WTC11 (cell line): ENCODE results near the gene INA. TPM values are rescaled to one million over a fixed set of nuclear protein-coding genes. Genes with fewer than 3 reads are reported as not detected.

Source experiments
- ETV6 ChIP-seq: sonication (generic); formaldehyde crosslinking; IDR thresholded peaks from 2 replicates; pipeline ENCODE4 v1.8.1; 2022; ENCODE audit warnings: mild to moderate bottlenecking, missing genetic modification reagents
- GABPB1 ChIP-seq: sonication (generic); formaldehyde crosslinking; IDR thresholded peaks from 2 replicates; pipeline ENCODE4 v1.8.1; 2023; ENCODE audit warnings: mild to moderate bottlenecking, missing genetic modification reagents
- NR1H2 ChIP-seq: sonication (generic); formaldehyde crosslinking; IDR thresholded peaks from 2 replicates; pipeline ENCODE4 v1.9.0; 2021; ENCODE audit warnings: mild to moderate bottlenecking, moderate library complexity, missing genetic modification reagents
- NR2C2 ChIP-seq: sonication (generic); formaldehyde crosslinking; IDR thresholded peaks from 2 replicates; pipeline ENCODE4 v1.8.0; 2022; ENCODE audit warnings: mild to moderate bottlenecking, missing genetic modification reagents
- TEAD1 ChIP-seq: sonication (generic); formaldehyde crosslinking; IDR thresholded peaks from 2 replicates; pipeline ENCODE4 v1.8.0; 2022; ENCODE audit warnings: mild to moderate bottlenecking, missing genetic modification reagents
- TEAD4 ChIP-seq: sonication (generic); formaldehyde crosslinking; IDR thresholded peaks from 2 replicates; pipeline ENCODE4 v1.8.0; 2022; ENCODE audit warnings: mild to moderate bottlenecking, missing genetic modification reagents
- total RNA-seq: library from RNA; stranded (reverse); gene quantifications from 3 replicates; pipeline ENCODE4 v1.2.3, GENCODE V29; 2021
- TF ChIP-seq, protein P1 (sequence below): sonication (generic); formaldehyde crosslinking; IDR thresholded peaks from 2 replicates; pipeline ENCODE4 v1.8.0; 2022; ENCODE audit warnings: missing genetic modification reagents
- TF ChIP-seq, protein P2 (sequence below): sonication (generic); formaldehyde crosslinking; conservative IDR thresholded peaks from 2 replicates; pipeline ENCODE4 v1.8.1; 2023; ENCODE audit warnings: mild to moderate bottlenecking, low read depth, missing genetic modification reagents, moderate library complexity
- TF ChIP-seq, protein P3 (sequence below): fragments of 250-450 bp; sonication (Bioruptor Pico); conservative IDR thresholded peaks from 2 replicates; pipeline ENCODE4 v1.9.0; 2021; ENCODE audit warnings: mild to moderate bottlenecking
- TF ChIP-seq, protein P4 (sequence below): sonication (generic); formaldehyde crosslinking; IDR thresholded peaks from 2 replicates; pipeline ENCODE4 v1.8.0; 2023; ENCODE audit warnings: missing genetic modification reagents, mild to moderate bottlenecking, borderline replicate concordance
- TF ChIP-seq, protein P5 (sequence below): sonication (generic); formaldehyde crosslinking; IDR thresholded peaks from 2 replicates; pipeline ENCODE4 v1.8.1; 2022; ENCODE audit warnings: mild to moderate bottlenecking, moderate library complexity, missing genetic modification reagents
- TF ChIP-seq, protein P6 (sequence below): sonication (generic); formaldehyde crosslinking; IDR thresholded peaks from 2 replicates; pipeline ENCODE4 v1.8.1; 2023; ENCODE audit warnings: mild to moderate bottlenecking, missing genetic modification reagents
- TF ChIP-seq, protein P7 (sequence below): sonication (generic); formaldehyde crosslinking; IDR thresholded peaks from 2 replicates; pipeline ENCODE4 v1.8.1; 2022; ENCODE audit warnings: missing genetic modification reagents, borderline replicate concordance
- TF ChIP-seq, protein P8 (sequence below): sonication (generic); formaldehyde crosslinking; IDR thresholded peaks from 2 replicates; pipeline ENCODE4 v1.8.1; 2023; ENCODE audit warnings: mild to moderate bottlenecking, missing genetic modification reagents, moderate library complexity
- TF ChIP-seq, protein P9 (sequence below): sonication (generic); formaldehyde crosslinking; conservative IDR thresholded peaks from 2 replicates; pipeline ENCODE4 v1.8.1; 2022; ENCODE audit warnings: mild to moderate bottlenecking, missing genetic modification reagents
- TF ChIP-seq, protein P10 (sequence below): fragments of 250-450 bp; sonication (Bioruptor Pico); IDR thresholded peaks from 2 replicates; pipeline ENCODE4 v2.1.2; 2022; ENCODE audit warnings: mild to moderate bottlenecking, moderate library complexity

The INA gene
- total RNA-seq, 1 experiment from 2014 or later = 20.3 TPM

DNA sequence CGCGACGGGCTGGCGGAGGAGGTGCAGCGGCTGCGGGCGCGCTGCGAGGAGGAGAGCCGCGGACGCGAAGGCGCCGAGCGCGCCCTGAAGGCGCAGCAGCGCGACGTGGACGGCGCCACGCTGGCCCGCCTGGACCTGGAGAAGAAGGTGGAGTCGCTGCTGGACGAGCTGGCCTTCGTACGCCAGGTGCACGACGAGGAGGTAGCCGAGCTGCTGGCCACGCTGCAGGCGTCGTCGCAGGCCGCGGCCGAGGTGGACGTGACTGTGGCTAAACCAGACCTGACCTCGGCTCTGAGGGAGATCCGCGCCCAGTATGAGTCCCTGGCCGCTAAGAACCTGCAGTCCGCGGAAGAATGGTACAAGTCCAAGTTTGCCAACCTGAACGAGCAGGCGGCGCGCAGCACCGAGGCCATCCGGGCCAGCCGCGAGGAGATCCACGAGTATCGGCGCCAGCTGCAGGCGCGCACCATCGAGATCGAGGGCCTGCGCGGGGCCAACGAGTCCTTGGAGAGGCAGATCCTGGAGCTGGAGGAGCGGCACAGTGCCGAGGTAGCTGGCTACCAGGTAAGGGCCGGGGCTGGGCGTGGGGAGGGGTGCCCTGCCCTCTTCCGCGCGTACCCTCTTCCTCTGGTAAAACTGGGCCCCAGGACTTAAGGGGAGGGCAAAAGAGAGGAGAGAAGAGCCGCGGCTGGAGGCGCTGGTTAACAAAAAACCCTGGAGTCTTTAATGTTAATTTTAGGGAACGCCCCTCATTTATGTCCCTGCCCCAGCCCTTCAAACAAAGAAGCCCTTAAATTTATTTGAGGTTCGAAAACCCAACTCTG is 987 bp downstream of the INA start (continued):
- TF ChIP-seq, protein P1, sequence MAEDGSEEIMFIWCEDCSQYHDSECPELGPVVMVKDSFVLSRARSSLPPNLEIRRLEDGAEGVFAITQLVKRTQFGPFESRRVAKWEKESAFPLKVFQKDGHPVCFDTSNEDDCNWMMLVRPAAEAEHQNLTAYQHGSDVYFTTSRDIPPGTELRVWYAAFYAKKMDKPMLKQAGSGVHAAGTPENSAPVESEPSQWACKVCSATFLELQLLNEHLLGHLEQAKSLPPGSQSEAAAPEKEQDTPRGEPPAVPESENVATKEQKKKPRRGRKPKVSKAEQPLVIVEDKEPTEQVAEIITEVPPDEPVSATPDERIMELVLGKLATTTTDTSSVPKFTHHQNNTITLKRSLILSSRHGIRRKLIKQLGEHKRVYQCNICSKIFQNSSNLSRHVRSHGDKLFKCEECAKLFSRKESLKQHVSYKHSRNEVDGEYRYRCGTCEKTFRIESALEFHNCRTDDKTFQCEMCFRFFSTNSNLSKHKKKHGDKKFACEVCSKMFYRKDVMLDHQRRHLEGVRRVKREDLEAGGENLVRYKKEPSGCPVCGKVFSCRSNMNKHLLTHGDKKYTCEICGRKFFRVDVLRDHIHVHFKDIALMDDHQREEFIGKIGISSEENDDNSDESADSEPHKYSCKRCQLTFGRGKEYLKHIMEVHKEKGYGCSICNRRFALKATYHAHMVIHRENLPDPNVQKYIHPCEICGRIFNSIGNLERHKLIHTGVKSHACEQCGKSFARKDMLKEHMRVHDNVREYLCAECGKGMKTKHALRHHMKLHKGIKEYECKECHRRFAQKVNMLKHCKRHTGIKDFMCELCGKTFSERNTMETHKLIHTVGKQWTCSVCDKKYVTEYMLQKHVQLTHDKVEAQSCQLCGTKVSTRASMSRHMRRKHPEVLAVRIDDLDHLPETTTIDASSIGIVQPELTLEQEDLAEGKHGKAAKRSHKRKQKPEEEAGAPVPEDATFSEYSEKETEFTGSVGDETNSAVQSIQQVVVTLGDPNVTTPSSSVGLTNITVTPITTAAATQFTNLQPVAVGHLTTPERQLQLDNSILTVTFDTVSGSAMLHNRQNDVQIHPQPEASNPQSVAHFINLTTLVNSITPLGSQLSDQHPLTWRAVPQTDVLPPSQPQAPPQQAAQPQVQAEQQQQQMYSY (CRISPR knock-in tag) = no peak
- TF ChIP-seq, protein P2, sequence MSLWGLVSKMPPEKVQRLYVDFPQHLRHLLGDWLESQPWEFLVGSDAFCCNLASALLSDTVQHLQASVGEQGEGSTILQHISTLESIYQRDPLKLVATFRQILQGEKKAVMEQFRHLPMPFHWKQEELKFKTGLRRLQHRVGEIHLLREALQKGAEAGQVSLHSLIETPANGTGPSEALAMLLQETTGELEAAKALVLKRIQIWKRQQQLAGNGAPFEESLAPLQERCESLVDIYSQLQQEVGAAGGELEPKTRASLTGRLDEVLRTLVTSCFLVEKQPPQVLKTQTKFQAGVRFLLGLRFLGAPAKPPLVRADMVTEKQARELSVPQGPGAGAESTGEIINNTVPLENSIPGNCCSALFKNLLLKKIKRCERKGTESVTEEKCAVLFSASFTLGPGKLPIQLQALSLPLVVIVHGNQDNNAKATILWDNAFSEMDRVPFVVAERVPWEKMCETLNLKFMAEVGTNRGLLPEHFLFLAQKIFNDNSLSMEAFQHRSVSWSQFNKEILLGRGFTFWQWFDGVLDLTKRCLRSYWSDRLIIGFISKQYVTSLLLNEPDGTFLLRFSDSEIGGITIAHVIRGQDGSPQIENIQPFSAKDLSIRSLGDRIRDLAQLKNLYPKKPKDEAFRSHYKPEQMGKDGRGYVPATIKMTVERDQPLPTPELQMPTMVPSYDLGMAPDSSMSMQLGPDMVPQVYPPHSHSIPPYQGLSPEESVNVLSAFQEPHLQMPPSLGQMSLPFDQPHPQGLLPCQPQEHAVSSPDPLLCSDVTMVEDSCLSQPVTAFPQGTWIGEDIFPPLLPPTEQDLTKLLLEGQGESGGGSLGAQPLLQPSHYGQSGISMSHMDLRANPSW = no peak
- TF ChIP-seq ETV6 (CRISPR knock-in tag) (peak; percentile 37; the same call in 1 of the 2 replicates), NR2C2 (CRISPR knock-in tag) (no peak), NR1H2 (peak; percentile 25; the same call in 1 of the 2 replicates), TEAD4 (CRISPR knock-in tag) (no peak), GABPB1 (CRISPR knock-in tag) (no peak), TEAD1 (CRISPR knock-in tag) (peak; percentile 5; the same call in 1 of the 2 replicates)
- TF ChIP-seq, protein P3, sequence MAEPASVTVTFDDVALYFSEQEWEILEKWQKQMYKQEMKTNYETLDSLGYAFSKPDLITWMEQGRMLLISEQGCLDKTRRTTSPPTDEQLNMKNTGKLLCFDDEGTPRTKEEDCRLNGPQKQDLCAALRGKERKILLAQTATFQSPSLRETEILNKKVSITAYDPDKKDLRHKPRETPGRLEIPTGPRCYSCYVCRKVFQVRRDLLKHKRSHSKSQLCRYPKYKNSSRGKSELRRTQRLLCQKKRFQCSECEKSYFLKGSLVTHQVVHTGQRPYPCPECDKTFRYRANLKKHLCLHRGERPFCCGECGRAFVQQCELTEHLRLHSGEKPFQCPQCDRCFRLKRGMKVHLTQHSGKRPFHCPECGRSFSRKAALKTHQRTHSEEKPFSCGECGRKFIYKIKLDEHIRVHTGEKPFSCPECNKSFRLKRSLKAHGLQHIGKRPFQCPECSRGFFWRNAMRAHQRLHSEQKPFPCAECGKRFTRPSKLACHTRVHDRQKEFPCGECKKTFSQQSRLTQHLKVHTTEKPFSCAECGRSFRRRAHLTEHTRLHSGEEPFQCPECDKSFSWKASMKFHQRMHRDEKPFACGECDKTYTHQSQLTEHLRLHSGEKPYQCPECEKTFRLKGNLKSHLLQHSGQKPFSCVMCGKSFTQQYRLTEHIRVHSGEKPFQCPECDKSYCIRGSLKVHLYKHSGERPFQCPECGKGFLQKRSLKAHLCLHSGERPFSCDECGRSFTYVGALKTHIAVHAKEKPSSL (CRISPR knock-in tag) = no peak
- TF ChIP-seq, protein P4, sequence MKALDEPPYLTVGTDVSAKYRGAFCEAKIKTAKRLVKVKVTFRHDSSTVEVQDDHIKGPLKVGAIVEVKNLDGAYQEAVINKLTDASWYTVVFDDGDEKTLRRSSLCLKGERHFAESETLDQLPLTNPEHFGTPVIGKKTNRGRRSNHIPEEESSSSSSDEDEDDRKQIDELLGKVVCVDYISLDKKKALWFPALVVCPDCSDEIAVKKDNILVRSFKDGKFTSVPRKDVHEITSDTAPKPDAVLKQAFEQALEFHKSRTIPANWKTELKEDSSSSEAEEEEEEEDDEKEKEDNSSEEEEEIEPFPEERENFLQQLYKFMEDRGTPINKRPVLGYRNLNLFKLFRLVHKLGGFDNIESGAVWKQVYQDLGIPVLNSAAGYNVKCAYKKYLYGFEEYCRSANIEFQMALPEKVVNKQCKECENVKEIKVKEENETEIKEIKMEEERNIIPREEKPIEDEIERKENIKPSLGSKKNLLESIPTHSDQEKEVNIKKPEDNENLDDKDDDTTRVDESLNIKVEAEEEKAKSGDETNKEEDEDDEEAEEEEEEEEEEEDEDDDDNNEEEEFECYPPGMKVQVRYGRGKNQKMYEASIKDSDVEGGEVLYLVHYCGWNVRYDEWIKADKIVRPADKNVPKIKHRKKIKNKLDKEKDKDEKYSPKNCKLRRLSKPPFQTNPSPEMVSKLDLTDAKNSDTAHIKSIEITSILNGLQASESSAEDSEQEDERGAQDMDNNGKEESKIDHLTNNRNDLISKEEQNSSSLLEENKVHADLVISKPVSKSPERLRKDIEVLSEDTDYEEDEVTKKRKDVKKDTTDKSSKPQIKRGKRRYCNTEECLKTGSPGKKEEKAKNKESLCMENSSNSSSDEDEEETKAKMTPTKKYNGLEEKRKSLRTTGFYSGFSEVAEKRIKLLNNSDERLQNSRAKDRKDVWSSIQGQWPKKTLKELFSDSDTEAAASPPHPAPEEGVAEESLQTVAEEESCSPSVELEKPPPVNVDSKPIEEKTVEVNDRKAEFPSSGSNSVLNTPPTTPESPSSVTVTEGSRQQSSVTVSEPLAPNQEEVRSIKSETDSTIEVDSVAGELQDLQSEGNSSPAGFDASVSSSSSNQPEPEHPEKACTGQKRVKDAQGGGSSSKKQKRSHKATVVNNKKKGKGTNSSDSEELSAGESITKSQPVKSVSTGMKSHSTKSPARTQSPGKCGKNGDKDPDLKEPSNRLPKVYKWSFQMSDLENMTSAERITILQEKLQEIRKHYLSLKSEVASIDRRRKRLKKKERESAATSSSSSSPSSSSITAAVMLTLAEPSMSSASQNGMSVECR (CRISPR knock-in tag) = peak; percentile 73; the same call in 1 of the 2 replicates
- TF ChIP-seq, protein P5, sequence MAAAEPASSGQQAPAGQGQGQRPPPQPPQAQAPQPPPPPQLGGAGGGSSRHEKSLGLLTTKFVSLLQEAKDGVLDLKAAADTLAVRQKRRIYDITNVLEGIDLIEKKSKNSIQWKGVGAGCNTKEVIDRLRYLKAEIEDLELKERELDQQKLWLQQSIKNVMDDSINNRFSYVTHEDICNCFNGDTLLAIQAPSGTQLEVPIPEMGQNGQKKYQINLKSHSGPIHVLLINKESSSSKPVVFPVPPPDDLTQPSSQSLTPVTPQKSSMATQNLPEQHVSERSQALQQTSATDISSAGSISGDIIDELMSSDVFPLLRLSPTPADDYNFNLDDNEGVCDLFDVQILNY (CRISPR knock-in tag) = no peak; the same call in 1 of the 2 replicates
- TF ChIP-seq, protein P6, sequence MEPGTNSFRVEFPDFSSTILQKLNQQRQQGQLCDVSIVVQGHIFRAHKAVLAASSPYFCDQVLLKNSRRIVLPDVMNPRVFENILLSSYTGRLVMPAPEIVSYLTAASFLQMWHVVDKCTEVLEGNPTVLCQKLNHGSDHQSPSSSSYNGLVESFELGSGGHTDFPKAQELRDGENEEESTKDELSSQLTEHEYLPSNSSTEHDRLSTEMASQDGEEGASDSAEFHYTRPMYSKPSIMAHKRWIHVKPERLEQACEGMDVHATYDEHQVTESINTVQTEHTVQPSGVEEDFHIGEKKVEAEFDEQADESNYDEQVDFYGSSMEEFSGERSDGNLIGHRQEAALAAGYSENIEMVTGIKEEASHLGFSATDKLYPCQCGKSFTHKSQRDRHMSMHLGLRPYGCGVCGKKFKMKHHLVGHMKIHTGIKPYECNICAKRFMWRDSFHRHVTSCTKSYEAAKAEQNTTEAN = no peak
- TF ChIP-seq, protein P7, sequence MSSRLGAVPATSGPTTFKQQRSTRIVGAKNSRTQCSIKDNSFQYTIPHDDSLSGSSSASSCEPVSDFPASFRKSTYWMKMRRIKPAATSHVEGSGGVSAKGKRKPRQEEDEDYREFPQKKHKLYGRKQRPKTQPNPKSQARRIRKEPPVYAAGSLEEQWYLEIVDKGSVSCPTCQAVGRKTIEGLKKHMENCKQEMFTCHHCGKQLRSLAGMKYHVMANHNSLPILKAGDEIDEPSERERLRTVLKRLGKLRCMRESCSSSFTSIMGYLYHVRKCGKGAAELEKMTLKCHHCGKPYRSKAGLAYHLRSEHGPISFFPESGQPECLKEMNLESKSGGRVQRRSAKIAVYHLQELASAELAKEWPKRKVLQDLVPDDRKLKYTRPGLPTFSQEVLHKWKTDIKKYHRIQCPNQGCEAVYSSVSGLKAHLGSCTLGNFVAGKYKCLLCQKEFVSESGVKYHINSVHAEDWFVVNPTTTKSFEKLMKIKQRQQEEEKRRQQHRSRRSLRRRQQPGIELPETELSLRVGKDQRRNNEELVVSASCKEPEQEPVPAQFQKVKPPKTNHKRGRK = no peak
- TF ChIP-seq, protein P8, sequence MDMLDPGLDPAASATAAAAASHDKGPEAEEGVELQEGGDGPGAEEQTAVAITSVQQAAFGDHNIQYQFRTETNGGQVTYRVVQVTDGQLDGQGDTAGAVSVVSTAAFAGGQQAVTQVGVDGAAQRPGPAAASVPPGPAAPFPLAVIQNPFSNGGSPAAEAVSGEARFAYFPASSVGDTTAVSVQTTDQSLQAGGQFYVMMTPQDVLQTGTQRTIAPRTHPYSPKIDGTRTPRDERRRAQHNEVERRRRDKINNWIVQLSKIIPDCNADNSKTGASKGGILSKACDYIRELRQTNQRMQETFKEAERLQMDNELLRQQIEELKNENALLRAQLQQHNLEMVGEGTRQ (CRISPR knock-in tag) = no peak
- TF ChIP-seq, protein P9, sequence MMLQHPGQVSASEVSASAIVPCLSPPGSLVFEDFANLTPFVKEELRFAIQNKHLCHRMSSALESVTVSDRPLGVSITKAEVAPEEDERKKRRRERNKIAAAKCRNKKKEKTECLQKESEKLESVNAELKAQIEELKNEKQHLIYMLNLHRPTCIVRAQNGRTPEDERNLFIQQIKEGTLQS (CRISPR knock-in tag) = no peak; the same call in 1 of the 2 replicates
- TF ChIP-seq, protein P10, sequence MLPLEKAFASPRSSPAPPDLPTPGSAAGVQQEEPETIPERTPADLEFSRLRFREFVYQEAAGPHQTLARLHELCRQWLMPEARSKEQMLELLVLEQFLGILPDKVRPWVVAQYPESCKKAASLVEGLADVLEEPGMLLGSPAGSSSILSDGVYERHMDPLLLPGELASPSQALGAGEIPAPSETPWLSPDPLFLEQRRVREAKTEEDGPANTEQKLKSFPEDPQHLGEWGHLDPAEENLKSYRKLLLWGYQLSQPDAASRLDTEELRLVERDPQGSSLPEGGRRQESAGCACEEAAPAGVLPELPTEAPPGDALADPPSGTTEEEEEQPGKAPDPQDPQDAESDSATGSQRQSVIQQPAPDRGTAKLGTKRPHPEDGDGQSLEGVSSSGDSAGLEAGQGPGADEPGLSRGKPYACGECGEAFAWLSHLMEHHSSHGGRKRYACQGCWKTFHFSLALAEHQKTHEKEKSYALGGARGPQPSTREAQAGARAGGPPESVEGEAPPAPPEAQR (CRISPR knock-in tag) = no peak
